CD4-positive, alpha-beta T cell (primary cell): Measurements from ENCODE around the gene SNCA. TPM values are rescaled to one million over a fixed set of nuclear protein-coding genes. Genes with fewer than 3 reads are reported as not detected.

Experiments
- ATAC-seq: fragments of 200-7000 bp; cut with Tn5 transposase; one replicate; pipeline ENCODE4 v1.10.0; 2022; ENCODE audit warnings: mild to moderate bottlenecking; ENCODE audit not compliant: poor library complexity
- CTCF ChIA-PET: fragments of 350-600 bp; sonication (Branson Sonifier 250); formaldehyde crosslinking; loops from one replicate; lab custom pipeline; 2021; ENCODE audit warnings: antibody characterized with exemption, inconsistent platforms; lab: Charles Lee
- POLR2A ChIA-PET: fragments of 350-600 bp; sonication (Branson Sonifier 250); formaldehyde crosslinking; loops from one replicate; lab custom pipeline; 2021; ENCODE audit warnings: antibody characterized with exemption, inconsistent platforms; lab: Charles Lee
- DNase-seq, 14 experiments: peaks; one replicate each; pipeline ENCODE4 v3.0.0-alpha.2; 2013 to 2020; ENCODE audit warnings: mixed read lengths in 2 of 14
- H3K27ac ChIP-seq, 2 donors: one replicate each; pipeline versions ENCODE4 v1.5.1 to v1.7.0; 2013; ENCODE audit warnings: low read length in 2 of 2, low read depth in 1 of 2, mild to moderate bottlenecking in 1 of 2
- H3K27me3 ChIP-seq, 2 experiments: 1 replicate in 1 of 2; 2 replicates in 1 of 2; pipeline versions ENCODE4 v1.6.1 to v1.7.0; 2013; ENCODE audit warnings: low read length in 2 of 2, control low read depth in 1 of 2, mild to moderate bottlenecking in 1 of 2, moderate library complexity in 1 of 2; ENCODE audit not compliant: insufficient read depth in 2 of 2, control insufficient read depth in 1 of 2
- H3K36me3 ChIP-seq: one replicate; pipeline ENCODE4 v1.6.1; 2013; ENCODE audit warnings: low read length, control low read depth; ENCODE audit not compliant: insufficient read depth
- H3K4me1 ChIP-seq: one replicate; pipeline ENCODE4 v1.6.1; 2013; ENCODE audit warnings: low read length, control low read depth; ENCODE audit not compliant: insufficient read depth
- H3K4me3 ChIP-seq: one replicate; pipeline ENCODE4 v1.5.1; 2013; ENCODE audit warnings: mild to moderate bottlenecking, low read length, moderate library complexity
- H3K9me3 ChIP-seq, 2 experiments: 1 replicate in 1 of 2; 2 replicates in 1 of 2; pipeline versions ENCODE4 v1.6.1 to v1.7.0; 2013; ENCODE audit warnings: low read length in 2 of 2, mild to moderate bottlenecking in 2 of 2, control low read depth in 1 of 2, moderate library complexity in 1 of 2; ENCODE audit not compliant: control insufficient read depth in 1 of 2, insufficient read depth in 1 of 2
- H3K27ac Mint-ChIP-seq: one replicate; pipeline ENCODE4 v1.8.0; 2020; ENCODE audit warnings: mixed read lengths
- H3K27me3 Mint-ChIP-seq: one replicate; pipeline ENCODE4 v1.8.0; 2021; ENCODE audit warnings: mixed read lengths
- H3K36me3 Mint-ChIP-seq: one replicate; pipeline ENCODE4 v1.8.0; 2021; ENCODE audit warnings: low read depth, mixed read lengths
- H3K4me1 Mint-ChIP-seq: one replicate; pipeline ENCODE4 v1.8.0; 2021; ENCODE audit warnings: low read depth, mixed read lengths
- H3K4me3 Mint-ChIP-seq: one replicate; pipeline ENCODE4 v1.8.0; 2020; ENCODE audit warnings: mild to moderate bottlenecking, mixed read lengths
- H3K9me3 Mint-ChIP-seq: one replicate; pipeline ENCODE4 v1.8.0; 2020; ENCODE audit warnings: mixed read lengths
- CTCF ChIP-seq: fragments of 200-600 bp; IDR thresholded peaks from one replicate; pipeline ENCODE4 v1.8.0; 2022; ENCODE audit warnings: antibody characterized with exemption, mild to moderate bottlenecking
- intact Hi-C, 2 experiments: fragments of 100-400 bp; cut with DNase I in 1 of 2; cut with micrococcal nuclease in 1 of 2; formaldehyde crosslinking; loops; one replicate each; pipeline versions ENCODE4 v1.15.1 to v1.9.0; 2023 to 2025; cut with DNase I, micrococcal nuclease
- total RNA-seq, 174 experiments: library from RNA in 2 of 174; stranded (reverse) in 2 of 174; gene quantifications; one replicate each; pipeline ENCODE4 v1.2.3 and lab custom pipeline; 2021 to 2026

The SNCA gene
- total RNA-seq, 2 experiments from 2014 or later: not detected

DNA sequence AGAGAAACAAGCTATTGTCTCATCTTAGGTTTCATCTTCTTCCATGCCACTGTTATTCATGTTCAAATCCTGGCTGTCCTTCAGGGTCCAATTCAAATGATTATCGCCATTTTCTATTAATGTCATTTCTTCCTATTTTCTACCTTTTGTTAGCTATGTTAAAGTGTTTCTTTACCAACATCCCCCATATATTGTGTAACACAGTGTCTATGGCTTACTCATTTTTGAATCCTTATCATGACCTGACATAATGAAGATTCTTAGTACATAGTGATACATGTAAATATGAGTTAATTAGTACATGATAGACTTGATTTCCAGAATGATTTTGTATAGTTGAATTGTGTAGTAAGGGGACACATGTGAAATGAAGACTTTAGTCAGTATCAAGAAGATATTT is 152.4 kb downstream of the SNCA start:
- peaks cover 21% of the 10 kb centered on the region for H3K27me3 Mint-ChIP-seq
- no peaks in the 10 kb centered on the region for H3K36me3 Mint-ChIP-seq
- ChIA-PET CTCF (no interaction called here), POLR2A (no interaction called here)
- no peak overlapping the region for H3K4me3 Mint-ChIP-seq
- Histone ChIP-seq H3K27ac (no peak overlapping the region), H3K9me3 (no peaks in the 10 kb centered on the region), H3K4me1 (no peaks in the 10 kb centered on the region), H3K4me3 (no peak overlapping the region), H3K36me3 (no peaks in the 10 kb centered on the region), H3K27me3 (peaks cover 0 to 5% of the 10 kb centered on the region in 2 experiments)
- intact Hi-C loops: no loop called here
- H3K4me1 Mint-ChIP-seq: no peaks in the 10 kb centered on the region
- ATAC-seq: no peak
- H3K9me3 Mint-ChIP-seq: no peaks in the 10 kb centered on the region
- no peak overlapping the region for H3K27ac Mint-ChIP-seq
- no peak for TF ChIP-seq CTCF
- DNase-seq: no peak

DNA sequence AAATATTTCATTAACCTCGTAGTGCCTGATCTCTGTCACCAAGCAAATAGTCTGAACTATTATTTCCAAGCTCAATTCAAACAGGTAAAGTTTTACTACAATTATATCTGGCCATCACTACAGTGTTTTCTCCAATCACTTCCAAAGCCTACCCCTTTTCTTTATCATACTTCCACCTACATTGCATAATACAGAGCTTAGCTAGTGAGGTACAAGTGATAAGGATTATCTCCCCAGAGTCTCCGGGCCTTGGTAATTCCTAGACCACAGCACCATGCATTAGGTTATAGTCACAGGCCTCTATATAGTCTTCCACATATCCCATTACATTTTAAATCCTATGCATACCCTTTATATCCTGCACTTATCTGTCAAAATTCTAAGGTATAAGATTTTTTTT is 154.2 kb downstream of the SNCA start:
- Mint-ChIP-seq H3K27me3 (peaks cover 21% of the 10 kb centered on the region), H3K4me3 (no peak overlapping the region), H3K36me3 (no peaks in the 10 kb centered on the region), H3K27ac (no peak overlapping the region), H3K4me1 (no peaks in the 10 kb centered on the region), H3K9me3 (no peaks in the 10 kb centered on the region)
- Histone ChIP-seq H3K4me3 (no peak overlapping the region), H3K27ac (no peak overlapping the region), H3K9me3 (no peaks in the 10 kb centered on the region), H3K36me3 (no peaks in the 10 kb centered on the region), H3K4me1 (no peaks in the 10 kb centered on the region), H3K27me3 (no peaks in the 10 kb centered on the region)
- no peak for ATAC-seq
- DNase-seq: no peak
- CTCF ChIA-PET: no interaction called here
- intact Hi-C loops: no loop called here
- TF ChIP-seq CTCF: no peak
- POLR2A ChIA-PET: no interaction called here

DNA sequence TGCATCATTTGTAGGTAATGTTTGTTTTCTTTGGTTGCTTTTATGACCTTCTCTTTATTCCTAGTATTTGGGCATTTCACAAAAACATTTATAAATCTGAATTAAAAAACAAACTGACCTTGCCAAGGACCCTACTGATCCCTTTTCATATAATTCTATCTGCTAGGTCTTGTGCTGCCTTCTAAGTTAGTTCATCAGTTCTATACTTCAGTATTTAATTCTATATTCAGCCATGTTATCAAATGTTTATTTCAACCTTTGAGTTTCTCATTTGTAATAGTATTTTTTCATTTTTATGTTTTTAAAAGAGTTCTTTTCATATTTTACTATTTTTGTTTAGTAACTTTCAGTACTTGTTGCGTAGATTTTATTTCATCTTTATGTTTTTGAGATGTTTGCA is 155.3 kb downstream of the SNCA start:
- H3K9me3 ChIP-seq: no peaks in the 10 kb centered on the region
- intact Hi-C loops: no loop called here
- Mint-ChIP-seq H3K36me3 (no peaks in the 10 kb centered on the region), H3K4me1 (no peaks in the 10 kb centered on the region), H3K9me3 (no peaks in the 10 kb centered on the region), H3K4me3 (no peak overlapping the region), H3K27me3 (peaks cover 10% of the 10 kb centered on the region), H3K27ac (no peak overlapping the region)
- no peak for TF ChIP-seq CTCF
- no peak overlapping the region for H3K27ac ChIP-seq
- ChIA-PET CTCF (no interaction called here), POLR2A (no interaction called here)
- DNase-seq: no peak
- no peaks in the 10 kb centered on the region for H3K4me1 ChIP-seq
- H3K27me3 ChIP-seq: no peaks in the 10 kb centered on the region
- ATAC-seq: no peak
- H3K36me3 ChIP-seq: no peaks in the 10 kb centered on the region
- H3K4me3 ChIP-seq: no peak overlapping the region
